Body of pancreas (tissue), 4 donors: Measurements from ENCODE around the gene ARHGAP15. TPM values are rescaled to one million over a fixed set of nuclear protein-coding genes. Genes with fewer than 3 reads are reported as not detected.

Experiments used
- ATAC-seq: fragments of 150-250 bp; one replicate; pipeline ENCODE4 v1.9.1; 2016
- DNase-seq, 4 donors: peaks; one replicate each; pipeline ENCODE4 v3.0.0-alpha.2; 2019
- H3K27ac ChIP-seq, 4 donors: fragments of 200-600 bp; sonication (generic); 1 replicate in 3 of 4; 2 replicates in 1 of 4; pipeline versions ENCODE4 v1.5.1 to v1.6.1; 2016 to 2019; ENCODE audit warnings: mild to moderate bottlenecking in 1 of 4, mixed read lengths in 1 of 4, moderate library complexity in 1 of 4
- H3K27me3 ChIP-seq, 2 donors: fragments of 200-600 bp; sonication (generic); one replicate each; pipeline ENCODE4 v1.6.0; 2016; ENCODE audit warnings: mild to moderate bottlenecking in 1 of 2
- H3K36me3 ChIP-seq, 2 donors: fragments of 200-600 bp; sonication (generic); replicated peaks in 1 of 2; 2 replicates each; pipeline ENCODE4 v1.5.1; 2016; ENCODE audit warnings: low read depth in 2 of 2; ENCODE audit not compliant: insufficient read depth in 1 of 2
- H3K4me1 ChIP-seq: fragments of 200-600 bp; sonication (generic); one replicate; pipeline ENCODE4 v1.6.0; 2016
- H3K4me3 ChIP-seq, 2 donors: fragments of 200-600 bp; sonication (generic); 1 replicate in 1 of 2; 2 replicates in 1 of 2; pipeline ENCODE4 v1.5.1; 2016 to 2019
- H3K9me3 ChIP-seq, 3 donors: fragments of 200-600 bp; sonication (generic); 1 replicate in 2 of 3; 2 replicates in 1 of 3; pipeline ENCODE4 v1.5.1; 2016
- POLR2A ChIP-seq, 3 donors: fragments of 450-650 bp; IDR thresholded peaks; one replicate each; pipeline ENCODE4 v1.6.1; 2016; ENCODE audit warnings: antibody characterized with exemption in 3 of 3, mild to moderate bottlenecking in 2 of 3
- WGBS, 2 donors: methylation state at CpG; one replicate each; pipeline ENCODE4 v1.1.5; 2017; 5-methylcytosine and 5-hydroxymethylcytosine counted together
- intact Hi-C: fragments of 100-400 bp; cut with DNase I; formaldehyde crosslinking; loops from one replicate; pipeline ENCODE4 v1.15.1; 2023
- total RNA-seq, 2 donors: library from RNA; depleted of rRNA; stranded (reverse); fragments of >200 nt; gene quantifications; one replicate each; pipeline ENCODE4 v1.1.0, GENCODE V29; 2016
- TF ChIP-seq, protein P1 (sequence below), 7 experiments: fragments of 450-650 bp in 4 of 7; fragments of 200-600 bp in 3 of 7; sonication (generic) in 3 of 7; IDR thresholded peaks; one replicate each; pipeline ENCODE4 v1.5.1; 2016 to 2019; ENCODE audit warnings: antibody characterized with exemption in 7 of 7

ARHGAP15 gene
- total RNA-seq, 2 donors from 2014 or later: 1.3 TPM; not detected in 1

DNA sequence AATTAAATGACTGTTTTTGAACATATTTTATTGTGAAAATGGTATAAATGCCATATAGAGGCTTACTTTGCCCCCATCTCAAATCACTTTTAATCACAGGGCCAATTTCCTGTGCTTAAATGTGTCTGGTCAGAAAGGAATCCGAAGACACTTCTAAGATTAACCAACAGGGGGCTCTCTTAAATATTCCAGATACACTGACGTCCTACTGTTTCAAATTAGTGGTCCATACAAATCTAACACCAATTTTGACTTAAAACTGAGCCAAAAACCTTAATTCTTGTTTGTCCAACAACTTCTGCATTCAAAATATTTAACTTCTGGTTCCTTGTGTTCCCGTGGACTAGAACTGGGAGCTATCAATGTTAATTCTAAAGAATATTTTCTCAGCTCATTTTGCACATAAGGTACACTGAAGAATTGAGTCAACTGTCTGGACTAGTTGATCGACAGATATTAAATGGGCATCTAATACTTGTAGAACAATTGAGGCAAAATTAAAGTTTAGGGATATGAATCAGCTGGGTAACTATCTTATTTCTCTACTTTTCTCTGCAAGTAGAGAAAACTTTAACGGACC lies 557.5 kb downstream of the ARHGAP15 start:
- TF ChIP-seq, protein P1, sequence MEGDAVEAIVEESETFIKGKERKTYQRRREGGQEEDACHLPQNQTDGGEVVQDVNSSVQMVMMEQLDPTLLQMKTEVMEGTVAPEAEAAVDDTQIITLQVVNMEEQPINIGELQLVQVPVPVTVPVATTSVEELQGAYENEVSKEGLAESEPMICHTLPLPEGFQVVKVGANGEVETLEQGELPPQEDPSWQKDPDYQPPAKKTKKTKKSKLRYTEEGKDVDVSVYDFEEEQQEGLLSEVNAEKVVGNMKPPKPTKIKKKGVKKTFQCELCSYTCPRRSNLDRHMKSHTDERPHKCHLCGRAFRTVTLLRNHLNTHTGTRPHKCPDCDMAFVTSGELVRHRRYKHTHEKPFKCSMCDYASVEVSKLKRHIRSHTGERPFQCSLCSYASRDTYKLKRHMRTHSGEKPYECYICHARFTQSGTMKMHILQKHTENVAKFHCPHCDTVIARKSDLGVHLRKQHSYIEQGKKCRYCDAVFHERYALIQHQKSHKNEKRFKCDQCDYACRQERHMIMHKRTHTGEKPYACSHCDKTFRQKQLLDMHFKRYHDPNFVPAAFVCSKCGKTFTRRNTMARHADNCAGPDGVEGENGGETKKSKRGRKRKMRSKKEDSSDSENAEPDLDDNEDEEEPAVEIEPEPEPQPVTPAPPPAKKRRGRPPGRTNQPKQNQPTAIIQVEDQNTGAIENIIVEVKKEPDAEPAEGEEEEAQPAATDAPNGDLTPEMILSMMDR (IDR thresholded peaks at IDR 0.05): peak; percentile 17 to 56 (median 54)
- no peak for TF ChIP-seq POLR2A (IDR thresholded peaks at IDR 0.05)
- 51 to 54% methylated on average over 5 of the region's 5 CpGs for WGBS, 2 donors
- Histone ChIP-seq H3K27ac (no peak overlapping the region), H3K27me3 (no peaks in the 10 kb centered on the region), H3K36me3 (no peaks in the 10 kb centered on the region), H3K9me3 (no peaks in the 10 kb centered on the region), H3K4me3 (no peak overlapping the region), H3K4me1 (no peaks in the 10 kb centered on the region)
- DNase-seq: peak in 1 of 4 donors; percentile 3
- intact Hi-C loops: no loop called here
- ATAC-seq: peak; percentile 68

DNA sequence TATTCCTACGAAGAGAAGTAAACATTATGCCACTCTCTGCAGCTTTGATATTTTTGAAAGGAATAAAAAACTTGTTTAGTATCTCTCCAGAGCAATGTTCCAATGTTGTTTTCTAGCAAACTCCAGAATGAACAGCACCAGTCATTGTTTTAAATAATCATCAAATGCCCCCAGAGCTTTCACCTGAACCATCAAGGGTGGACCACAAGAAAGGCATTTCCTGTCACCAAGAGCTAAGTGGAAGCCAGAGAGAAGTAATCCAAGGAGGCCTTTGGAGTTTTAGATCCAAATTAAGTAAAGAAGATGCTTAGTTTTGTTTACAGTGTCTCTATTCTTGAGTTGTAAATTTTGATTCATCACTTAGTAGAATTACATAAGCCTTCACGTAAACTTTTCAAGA lies 559.0 kb downstream of the ARHGAP15 start:
- no peaks in the 10 kb centered on the region for H3K9me3 ChIP-seq
- 77 to 83% methylated on average over 2 of the region's 2 CpGs for WGBS, 2 donors
- ATAC-seq: no peak
- intact Hi-C loops: no loop called here
- no peaks in the 10 kb centered on the region for H3K36me3 ChIP-seq
- no peak overlapping the region for H3K4me3 ChIP-seq
- H3K27ac ChIP-seq: no peak overlapping the region
- no peaks in the 10 kb centered on the region for H3K27me3 ChIP-seq
- no peak for TF ChIP-seq POLR2A (IDR thresholded peaks at IDR 0.05)
- TF ChIP-seq, protein P1 (IDR thresholded peaks at IDR 0.05): no peak
- no peak for DNase-seq
- H3K4me1 ChIP-seq: no peaks in the 10 kb centered on the region

DNA sequence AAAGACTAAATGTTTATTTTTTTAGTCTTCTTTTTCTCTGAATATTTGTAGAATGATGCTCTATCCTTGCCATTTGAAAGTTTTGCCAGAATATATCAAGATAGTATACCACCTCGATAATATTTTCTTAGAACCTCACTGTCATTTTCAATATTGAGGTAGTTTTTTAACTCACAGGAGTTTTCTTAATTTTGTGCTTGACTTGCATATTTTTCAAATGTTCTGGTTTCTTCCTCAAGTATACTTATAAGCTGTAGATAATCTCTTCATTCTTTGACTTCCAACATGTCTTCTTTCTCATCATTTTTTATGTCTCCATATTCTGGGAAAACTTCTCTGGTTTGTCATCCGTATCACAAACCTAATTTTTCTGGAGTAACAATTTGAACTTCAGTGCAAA lies 559.6 kb downstream of the ARHGAP15 start:
- no peak for ATAC-seq
- Histone ChIP-seq H3K36me3 (no peaks in the 10 kb centered on the region), H3K4me1 (no peaks in the 10 kb centered on the region), H3K9me3 (no peaks in the 10 kb centered on the region), H3K27ac (no peak overlapping the region), H3K4me3 (no peak overlapping the region), H3K27me3 (no peaks in the 10 kb centered on the region)
- DNase-seq: no peak
- WGBS, 2 donors: 67 to 85% methylated on average over 2 of the region's 2 CpGs
- intact Hi-C loops: no loop called here
- no peak for TF ChIP-seq POLR2A (IDR thresholded peaks at IDR 0.05)
- TF ChIP-seq, protein P1 (IDR thresholded peaks at IDR 0.05): no peak

DNA sequence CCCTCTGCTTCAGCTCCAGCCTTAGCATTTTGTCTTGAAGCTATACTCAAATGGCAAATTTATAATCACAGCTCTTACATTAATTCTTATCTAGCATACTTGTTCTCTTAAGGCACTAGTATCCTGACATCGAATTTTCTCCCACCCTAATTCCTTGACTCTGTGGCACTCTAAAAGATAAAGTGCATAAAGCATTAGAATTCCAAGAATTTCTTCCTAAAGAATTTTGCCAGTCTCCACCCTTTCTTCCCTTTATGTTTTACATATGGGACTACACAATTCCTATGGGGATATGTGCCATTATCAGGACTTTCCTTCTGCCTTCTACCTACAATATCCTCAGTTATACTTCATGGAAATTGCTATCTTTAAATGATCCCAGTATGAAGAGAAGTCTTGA lies 560.3 kb downstream of the ARHGAP15 start:
- 54 to 80% methylated on average over 1 of the region's 1 CpG for WGBS, 2 donors
- Histone ChIP-seq H3K27me3 (no peaks in the 10 kb centered on the region), H3K4me1 (no peaks in the 10 kb centered on the region), H3K36me3 (no peaks in the 10 kb centered on the region), H3K4me3 (no peak overlapping the region), H3K9me3 (no peaks in the 10 kb centered on the region), H3K27ac (no peak overlapping the region)
- intact Hi-C loops: no loop called here
- ATAC-seq: no peak
- TF ChIP-seq POLR2A (IDR thresholded peaks at IDR 0.05): no peak
- TF ChIP-seq, protein P1 (IDR thresholded peaks at IDR 0.05): no peak
- DNase-seq: no peak

DNA sequence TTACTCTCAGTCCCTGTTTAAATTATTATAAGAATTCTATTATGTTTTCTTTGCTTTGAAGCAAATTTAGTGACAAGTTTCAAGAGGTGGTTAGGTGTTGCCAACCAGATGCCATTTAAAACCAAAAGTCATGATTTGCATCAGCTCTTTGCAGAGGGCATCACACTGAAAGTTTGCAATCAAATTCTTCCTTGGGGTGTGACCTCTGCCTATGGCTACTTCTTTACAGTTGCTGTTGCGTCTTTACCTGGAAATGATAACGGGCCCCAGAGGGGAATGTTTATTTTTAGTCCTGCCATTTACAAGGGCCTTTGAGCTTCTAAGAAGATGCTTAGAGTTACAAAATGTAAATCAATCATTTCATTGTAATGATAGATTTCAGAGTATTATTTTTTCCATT lies 561.0 kb downstream of the ARHGAP15 start:
- Histone ChIP-seq H3K27me3 (no peaks in the 10 kb centered on the region), H3K4me3 (no peak overlapping the region), H3K4me1 (no peaks in the 10 kb centered on the region), H3K27ac (no peak overlapping the region), H3K9me3 (no peaks in the 10 kb centered on the region), H3K36me3 (no peaks in the 10 kb centered on the region)
- intact Hi-C loops: no loop called here
- DNase-seq (no peak), ATAC-seq (no peak)
- WGBS, 2 donors: 78 to 81% methylated on average over 2 of the region's 2 CpGs
- no peak for TF ChIP-seq POLR2A (IDR thresholded peaks at IDR 0.05)
- TF ChIP-seq, protein P1 (IDR thresholded peaks at IDR 0.05): no peak
